Tongue (tissue), 2 donors: ENCODE results near the gene MIA. TPM values are rescaled to one million over a fixed set of nuclear protein-coding genes. Genes with fewer than 3 reads are reported as not detected.
"Not testable (repeated sequence)": the region's sequence is repeated elsewhere in the genome, so short reads cannot be mapped to it uniquely, and the experiment has no call there.

ENCODE experiments used
- DNase-seq: peaks from one replicate; pipeline ENCODE4 v3.0.0-alpha.2; 2015
- total RNA-seq: library from RNA; depleted of rRNA; stranded (reverse); fragments of >200 nt; gene quantifications from one replicate; pipeline ENCODE4 v1.2.3, GENCODE V29; 2014

Gene MIA
- total RNA-seq, 1 donor from 2014 or later, result 1.9 TPM

DNA sequence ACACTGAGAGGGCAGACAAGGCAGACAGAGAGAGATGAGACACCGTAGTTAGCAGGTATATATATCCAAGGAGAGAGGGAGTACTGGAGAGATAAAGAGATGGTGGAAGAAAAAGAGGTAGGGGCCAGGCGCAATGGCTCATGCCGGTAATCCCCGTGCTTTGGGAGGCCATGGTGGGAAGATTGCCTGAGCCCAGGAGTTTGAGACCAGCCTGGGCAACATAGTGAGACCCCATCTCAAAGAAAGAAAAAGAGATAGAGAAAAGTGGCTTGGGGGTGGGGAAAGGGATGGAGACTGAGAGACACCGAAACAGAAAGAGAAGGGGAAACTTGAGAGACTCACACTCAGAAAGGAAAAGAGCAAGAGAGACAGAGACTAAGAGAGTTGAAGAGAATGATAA is 5.3 kb downstream of the MIA start:
- no peak for DNase-seq

DNA sequence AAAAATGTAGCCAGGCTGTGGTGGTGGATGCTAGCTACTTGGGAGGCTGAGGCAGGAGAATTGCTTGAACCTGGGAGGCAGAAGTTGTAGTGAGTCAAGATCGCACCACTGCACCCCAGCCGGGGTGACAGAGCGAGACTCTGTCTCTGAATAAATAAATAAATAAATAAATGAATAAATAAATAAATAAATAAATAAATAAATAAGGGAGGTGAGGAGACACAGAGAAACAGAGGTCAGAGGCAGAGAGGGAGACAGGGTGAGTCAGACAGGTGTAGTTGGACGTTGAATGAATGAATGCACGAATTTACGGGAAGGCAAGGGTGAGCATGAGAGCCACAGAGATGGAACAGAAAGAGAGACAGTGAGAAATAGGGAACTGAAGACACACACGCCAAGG is 5.8 kb downstream of the MIA start:
- no peak for DNase-seq

DNA sequence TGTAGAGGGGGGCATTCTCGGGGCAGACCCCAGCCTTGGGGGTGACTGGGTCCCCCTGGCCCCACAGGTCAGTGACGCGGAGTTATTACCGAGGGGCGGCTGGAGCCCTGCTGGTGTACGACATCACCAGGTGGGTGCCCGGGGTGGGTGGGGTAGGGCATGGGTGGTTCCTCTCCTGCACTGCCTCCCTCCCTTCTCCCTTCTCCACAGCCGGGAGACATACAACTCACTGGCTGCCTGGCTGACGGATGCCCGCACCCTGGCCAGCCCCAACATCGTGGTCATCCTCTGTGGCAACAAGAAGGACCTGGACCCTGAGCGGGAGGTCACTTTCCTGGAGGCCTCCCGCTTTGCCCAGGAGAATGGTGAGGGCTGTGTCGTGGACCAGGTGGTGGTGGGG is 8.4 kb downstream of the MIA start:
- DNase-seq, result no peak

DNA sequence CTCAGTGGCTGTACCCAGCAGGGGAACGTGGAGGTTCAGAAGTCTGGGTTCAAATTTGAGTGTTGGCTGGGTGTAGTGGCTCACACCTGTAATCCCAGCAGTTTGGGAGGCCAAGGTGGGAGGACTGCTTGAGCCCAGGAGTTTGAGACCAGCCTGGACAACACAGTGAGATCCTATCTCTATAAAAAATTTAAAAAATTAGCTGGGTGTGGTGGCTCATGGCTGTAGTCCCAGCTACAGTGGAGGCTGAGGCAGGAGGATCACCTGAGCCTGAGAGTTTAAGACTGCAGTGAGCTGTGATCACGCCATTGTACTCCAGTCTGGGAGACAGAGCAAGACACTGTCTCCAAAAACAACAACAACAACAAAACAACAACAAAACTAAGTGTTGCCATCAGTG is 8.8 kb downstream of the MIA start:
- not testable (repeated sequence) for DNase-seq

DNA sequence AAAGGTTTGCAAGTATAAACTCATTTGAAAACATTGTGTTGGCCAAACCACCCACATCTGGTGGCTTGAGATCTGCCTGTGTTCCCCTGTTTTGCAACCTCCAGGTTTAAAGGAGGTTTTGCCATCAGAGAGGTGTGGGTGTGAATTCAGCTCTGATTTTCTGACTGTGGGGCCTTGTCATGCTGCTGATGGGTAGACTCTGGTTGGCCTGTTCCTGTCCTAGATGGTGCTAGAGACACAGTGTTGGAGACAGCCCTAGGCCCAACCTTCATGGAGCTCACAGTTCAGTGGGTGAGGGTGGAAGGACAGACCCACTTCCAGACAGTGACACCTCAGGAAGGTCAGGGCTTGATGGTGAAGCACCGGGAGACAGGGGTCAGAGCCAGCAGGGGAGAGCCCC is 10.2 kb downstream of the MIA start:
- DNase-seq, result no peak

DNA sequence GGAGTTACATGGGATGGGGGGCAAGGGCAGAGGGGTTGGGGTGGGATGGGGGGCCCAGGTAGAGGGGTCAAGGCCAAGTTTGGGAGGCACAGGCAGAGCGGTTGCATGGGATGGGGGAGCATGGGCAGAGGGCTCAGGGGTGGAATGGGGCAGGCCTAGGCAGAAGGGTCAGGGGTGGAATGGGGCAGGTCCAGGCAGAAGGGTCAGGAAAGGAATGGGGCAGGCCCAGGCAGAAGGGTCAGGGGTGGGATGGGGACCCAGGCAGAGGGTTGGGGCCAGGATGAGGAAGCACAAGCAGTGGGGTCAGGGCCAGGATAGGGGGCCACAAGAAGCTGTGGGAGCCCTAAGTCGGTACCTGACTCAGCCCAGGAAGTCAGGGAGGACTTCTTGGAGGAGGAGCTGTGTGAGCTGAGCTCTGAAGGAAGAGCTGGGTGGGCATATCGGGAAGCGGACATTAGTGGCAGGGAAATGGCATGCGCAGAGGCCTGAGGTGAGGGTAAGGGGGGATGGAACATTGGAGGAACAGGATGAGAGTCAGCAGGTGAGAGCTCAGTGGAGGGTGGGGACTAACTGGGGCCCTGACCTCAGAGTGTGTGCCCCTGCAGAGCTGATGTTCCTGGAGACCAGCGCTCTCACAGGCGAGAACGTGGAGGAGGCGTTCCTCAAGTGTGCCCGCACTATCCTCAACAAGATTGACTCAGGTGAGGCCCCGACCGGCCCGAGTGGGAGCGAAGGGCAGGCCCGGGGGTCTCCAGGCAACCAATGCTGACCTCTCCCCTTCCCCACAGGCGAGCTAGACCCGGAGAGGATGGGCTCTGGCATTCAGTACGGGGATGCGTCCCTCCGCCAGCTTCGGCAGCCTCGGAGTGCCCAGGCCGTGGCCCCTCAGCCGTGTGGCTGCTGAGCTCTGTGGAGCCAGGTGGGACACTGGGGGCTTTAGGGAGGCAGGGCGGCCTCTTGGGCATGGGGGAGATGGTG is 11.0 kb downstream of the MIA start:
- no peak for DNase-seq

DNA sequence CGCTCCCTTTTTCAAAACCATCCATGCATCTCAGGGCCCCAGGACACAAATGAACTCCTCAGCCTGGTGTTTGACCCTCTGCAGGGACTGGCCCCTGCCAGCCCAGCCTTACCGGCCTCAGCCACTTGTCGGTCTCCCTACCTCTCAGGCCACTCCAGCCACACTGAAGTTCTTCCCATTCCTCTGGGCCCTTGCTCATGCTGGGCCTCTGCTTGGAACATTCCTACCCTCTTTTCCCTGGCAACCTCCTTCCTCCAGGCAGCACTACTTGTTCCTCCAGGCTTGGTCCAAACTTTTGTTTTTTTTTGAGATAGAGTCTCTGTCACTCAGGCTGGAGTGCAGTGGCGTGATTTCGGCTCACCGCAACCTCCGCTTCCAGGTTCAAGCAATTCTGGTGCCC is 16.0 kb downstream of the MIA start:
- DNase-seq, result no peak

DNA sequence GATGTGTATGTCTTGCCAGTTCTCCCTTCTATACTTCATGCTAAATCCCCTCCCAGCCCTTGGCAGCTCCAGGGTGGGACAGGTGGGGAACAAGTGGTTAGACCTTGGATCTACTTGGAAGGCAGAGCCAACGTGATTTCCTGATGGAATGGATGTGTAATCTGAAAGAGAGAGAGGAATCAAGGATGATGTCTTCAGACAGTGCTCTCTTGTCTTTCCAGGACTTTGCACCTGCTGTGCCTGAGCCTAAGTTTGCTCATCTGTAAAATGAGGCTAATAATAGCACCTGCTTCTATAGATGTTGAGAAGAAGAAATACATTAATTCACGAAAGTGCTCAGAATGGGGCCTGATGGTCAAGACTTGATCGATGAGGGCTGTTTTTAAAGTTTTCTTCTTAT is 16.7 kb downstream of the MIA start:
- no peak for DNase-seq

DNA sequence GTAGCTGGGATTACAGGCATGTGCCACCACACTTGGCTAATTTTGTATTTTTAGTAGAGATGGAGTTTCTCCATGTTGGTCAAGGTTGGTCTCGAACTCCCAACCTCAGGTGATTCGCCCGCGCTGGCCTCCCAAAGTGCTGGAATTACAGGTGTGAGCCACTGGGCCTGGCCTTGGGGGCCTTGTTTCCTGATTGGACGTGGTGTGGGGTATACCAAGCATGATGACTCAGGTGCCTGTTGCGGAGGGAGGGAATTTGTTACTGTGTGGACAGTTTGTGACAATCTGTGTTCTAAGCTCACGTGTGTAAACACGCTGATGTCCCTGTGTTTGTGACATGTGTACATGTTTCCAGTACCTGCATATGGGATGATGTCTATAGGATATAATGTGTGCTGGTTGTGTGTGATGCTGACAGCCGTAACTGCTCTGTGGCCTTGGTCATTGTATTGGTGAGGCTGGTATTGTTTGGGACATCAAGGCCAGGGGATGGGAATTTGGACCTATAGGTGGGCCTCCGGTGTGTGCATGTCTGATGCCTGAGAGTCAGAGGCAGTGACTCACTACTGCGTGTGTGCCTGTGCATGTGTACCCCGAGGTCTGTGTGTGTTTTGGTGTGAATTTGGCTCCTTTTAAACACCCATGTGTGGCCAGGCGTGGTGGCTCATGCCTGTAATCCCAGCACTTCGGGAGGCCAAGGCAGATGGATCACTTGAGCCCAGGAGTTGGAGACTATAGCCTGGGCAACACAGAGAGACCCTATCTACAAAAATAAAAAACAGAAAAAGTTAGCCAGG is 22.0 kb downstream of the MIA start:
- no peak for DNase-seq

DNA sequence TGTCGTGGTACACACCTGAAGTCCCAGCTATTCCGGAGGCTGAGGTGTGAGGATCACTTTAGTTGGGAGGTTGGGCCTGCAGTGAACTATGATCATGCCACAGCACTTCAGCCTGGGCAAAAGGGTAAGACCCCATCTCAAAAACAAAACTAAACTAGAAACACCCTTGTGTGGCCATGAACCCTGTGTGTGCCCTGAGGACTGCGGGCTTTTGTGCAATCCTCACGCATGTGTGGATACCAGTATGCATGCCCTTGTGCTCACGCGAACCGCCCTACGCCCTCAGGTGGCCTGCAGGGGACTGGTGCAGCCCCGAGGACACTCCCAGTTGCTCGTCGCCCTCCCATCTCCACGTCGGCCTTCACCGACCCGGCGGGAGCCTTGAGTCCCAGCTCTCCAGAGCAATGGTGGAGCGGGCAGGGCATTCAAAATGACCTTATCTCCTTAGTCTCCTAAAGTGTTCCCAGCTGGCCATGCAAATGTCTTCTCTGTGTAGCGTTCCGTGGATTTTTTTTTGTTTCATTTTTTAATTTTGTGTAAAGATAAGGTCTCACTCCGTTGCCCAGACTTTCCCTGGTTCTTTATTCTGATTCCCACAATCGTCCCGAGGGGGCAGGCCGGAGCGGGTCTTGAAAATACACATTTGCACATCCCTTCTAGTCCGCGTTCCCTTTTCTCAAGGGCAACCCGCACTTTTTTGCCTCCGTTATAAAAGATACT is 22.8 kb downstream of the MIA start:
- peak; percentile 60 for DNase-seq

DNA sequence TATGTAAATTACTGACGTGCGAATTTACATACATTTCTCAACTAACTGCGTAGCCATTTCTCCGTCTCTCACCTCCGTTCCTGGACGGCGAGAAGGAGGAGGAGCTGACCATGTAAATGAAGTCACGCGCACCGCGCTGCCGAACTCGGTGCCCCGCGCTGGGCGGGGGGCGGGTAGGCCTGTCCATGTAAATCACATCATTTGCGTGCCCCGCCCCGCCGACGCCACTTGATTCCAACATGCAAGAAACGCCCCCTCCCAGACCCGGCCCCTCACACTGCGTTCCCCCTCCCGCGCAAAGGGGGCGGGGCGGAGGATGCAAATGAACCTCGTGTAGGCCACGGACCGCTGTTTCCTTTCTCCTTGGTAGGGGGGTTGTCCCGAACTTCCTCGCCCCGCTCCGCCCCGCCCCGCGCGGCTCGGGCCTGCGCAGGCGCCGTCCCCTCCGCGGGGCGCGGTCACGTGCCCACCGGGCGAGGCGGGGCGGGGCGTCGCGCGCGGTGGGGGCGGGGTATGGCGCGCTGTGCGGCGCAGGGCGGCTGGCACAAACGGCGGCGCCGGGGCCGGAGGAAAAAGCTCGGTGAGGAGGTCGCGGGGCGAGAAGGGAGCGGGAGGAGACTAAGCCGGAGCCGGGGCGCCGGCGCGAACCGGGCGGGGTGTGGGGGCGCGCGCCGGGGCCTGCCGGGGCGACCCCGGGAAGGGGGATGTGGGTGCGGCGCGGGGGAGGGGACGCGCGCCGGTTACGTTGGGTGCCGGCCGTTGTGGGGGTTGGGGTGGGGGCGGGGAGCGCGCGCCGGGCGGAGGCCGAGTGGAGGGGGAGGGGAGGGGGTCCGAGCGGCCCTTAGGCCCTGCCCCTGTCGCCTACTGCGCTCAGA is 23.6 kb downstream of the MIA start, which contains the start of gene EGLN2:
Gene EGLN2, plus strand, starts transcription at position 509 of the 875 bp plus-strand sequence. CDS start 1,382 bp downstream, outside the sequence.
- peak; percentile 100 for DNase-seq

DNA sequence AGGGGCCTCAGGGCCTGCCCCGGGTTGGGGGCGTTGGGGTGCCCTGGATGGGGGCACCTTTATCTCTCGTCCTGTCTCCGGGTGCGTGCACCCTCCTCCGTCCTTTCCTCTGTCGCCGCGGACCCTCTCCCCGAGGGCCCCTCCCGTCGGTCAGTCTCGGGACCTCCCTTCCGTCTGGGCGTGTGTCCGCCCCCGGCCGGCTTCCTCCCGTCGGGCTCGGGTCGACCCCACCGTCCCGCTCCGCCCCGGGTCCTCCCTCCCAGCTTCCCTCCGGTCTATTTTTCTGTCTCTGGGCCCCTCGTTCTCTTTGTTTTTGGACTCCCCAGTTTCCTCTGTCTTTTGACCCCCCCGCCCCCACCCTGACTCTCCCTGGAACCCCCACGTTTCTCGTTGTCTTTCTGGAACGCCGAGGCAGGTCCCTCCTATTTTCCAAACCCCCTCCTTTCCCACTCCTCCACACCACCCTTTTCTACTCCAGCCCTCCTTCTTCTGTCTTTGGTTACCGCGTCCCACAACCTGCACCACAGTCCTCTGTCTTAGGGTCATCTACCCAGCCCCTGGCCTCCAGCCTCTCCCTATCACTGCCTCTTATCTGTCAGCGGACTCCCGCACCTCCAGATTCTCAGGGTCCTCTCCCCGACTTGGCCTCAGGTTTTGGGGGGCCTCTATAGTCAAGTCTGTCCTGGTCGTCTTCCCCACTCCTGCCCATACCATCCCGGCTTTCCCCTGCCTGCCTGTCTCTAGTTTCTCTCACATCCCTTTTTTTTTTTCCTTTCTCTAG is 24.4 kb downstream of the MIA start:
- peak; percentile 51 for DNase-seq

DNA sequence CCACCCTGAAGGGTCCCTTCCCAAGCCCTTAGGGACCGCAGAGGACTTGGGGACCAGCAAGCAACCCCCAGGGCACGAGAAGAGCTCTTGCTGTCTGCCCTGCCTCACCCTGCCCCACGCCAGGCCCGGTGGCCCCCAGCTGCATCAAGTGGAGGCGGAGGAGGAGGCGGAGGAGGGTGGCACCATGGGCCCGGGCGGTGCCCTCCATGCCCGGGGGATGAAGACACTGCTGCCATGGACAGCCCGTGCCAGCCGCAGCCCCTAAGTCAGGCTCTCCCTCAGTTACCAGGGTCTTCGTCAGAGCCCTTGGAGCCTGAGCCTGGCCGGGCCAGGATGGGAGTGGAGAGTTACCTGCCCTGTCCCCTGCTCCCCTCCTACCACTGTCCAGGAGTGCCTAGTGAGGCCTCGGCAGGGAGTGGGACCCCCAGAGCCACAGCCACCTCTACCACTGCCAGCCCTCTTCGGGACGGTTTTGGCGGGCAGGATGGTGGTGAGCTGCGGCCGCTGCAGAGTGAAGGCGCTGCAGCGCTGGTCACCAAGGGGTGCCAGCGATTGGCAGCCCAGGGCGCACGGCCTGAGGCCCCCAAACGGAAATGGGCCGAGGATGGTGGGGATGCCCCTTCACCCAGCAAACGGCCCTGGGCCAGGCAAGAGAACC is 25.1 kb downstream of the MIA start:
- no peak for DNase-seq

DNA sequence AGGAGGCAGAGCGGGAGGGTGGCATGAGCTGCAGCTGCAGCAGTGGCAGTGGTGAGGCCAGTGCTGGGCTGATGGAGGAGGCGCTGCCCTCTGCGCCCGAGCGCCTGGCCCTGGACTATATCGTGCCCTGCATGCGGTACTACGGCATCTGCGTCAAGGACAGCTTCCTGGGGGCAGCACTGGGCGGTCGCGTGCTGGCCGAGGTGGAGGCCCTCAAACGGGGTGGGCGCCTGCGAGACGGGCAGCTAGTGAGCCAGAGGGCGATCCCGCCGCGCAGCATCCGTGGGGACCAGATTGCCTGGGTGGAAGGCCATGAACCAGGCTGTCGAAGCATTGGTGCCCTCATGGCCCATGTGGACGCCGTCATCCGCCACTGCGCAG is 25.7 kb downstream of the MIA start:
- DNase-seq, result no peak

DNA sequence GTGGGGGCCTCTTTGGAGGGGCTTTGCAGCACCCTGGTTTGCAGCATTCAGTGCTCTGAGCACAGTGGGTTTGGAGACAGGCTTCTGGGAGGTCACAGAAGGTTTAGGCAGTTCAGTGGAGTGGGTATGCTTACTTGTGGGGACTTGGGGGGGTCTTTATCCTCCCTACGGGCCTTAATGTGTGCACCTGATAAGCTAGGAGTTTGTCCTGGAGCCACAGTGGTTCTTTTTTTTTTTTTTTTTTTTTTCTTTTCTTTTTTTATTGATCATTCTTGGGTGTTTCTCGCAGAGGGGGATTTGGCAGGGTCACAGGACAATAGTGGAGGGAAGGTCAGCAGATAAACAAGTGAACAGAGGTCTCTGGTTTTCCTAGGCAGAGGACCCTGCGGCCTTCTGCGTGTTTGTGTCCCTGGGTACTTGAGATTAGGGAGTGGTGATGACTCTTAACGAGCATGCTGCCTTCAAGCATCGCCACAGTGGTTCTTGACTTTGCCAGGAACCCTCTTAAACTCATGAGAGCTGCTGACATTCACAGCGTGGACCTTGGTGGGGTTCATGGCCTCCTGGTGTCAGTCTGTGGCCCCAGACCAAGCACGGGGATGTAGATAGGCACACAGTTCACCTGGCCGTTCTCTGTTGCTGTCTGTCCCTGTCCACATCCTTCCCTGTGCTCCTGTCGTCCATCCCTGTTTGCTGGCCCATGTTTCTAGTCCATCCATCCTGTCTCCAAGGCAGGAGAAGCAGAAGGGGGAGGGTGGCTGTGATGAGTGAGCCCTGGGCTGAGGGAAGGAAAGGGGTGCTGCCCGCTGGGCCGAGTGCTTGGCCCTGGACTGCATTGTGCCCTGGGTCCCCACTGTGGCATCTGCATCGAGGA is 26.3 kb downstream of the MIA start:
- DNase-seq, result no peak

DNA sequence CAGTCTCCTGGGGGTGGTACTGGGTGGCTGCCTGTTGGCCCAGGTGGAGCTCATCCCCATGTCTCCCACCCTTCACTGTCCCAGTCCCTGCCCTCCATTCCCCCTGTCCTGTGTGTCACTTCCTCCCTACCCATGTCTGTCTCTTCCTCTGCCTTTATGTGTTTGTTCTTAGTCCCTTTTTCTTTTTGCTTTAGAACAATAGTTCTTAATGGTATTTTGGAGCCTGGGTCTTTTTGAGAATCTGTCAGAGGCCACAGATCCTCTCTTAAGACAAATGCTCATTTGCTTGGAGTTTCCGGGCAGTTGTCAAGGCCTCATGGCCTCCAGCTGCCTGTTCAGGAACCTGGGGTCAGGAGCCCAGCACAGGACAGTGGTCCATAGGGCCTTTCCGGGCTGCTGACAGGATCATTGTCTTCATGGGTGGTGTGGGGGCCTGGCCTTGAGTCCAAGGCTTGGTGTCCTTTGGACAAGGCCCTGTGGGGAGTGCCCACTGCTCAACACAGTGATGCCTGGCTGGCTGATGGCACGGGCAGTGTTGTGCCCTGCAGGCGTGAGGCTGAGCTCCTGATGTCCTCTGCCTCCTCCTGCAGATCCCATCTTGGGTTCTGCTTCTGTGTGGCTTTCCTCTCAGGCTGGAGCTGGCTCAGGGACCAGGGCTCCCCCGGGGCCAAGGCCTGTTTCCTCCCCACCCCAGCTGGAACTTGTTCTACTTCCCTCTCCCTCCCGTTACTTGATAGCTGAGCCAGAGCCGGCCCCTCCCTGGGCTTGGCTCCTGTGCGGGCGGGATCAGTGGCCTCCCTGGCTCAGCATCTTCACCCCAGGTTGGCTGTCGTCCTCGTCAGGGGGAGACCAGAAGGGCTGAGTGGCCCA is 27.2 kb downstream of the MIA start:
- DNase-seq, result no peak

DNA sequence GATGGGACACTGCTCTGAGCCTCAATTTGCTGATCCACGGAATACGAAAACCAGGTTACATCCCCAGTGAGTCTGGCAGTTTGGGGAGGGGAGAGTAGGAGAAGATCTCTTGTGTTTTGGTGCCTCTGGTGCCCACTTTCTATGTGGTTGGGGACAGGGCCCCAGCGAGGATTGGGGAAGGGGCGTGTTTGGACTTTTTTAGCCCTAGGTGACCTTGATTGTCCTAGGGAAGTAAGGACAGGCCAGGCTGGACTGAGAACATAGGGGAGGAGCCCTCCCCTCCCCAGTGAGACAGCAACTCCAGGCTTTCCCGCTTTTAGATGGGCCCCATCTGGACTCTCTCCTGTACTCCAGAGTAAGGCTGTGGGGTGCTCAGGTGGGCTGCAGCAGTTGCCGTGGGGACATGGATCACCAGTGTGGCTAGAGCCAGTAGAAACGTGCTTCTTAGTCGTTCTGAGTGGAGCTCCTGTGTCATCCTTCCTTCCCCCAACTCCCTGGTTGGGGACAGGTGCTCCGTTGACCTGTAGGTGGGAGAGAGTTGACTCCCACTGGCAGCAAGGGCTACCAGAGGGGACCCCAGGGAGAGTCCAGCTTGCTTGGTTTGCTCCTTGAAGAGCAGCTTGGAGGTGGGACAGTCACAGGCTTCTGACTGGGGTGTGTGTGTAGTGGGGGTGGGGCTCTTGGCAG is 28.0 kb downstream of the MIA start:
- no peak for DNase-seq
